D721Med (cell line): ENCODE results near the gene GPR17.

Source experiments
- DNase-seq: peaks from one replicate; pipeline ENCODE4 v3.0.0; 2011; ENCODE audit warnings: low spot score; ENCODE audit not compliant: insufficient read length
- FAIRE-seq: peaks from 2 replicates; lab custom pipeline; 2011; peaks lifted over from hg19 to GRCh38; lab: Jason Lieb, UNC
- CTCF ChIP-seq: IDR thresholded peaks from 2 replicates; pipeline ENCODE4 v1.5.1; 2012; ENCODE audit warnings: mild to moderate bottlenecking, control low read depth; ENCODE audit not compliant: insufficient read depth; ENCODE audit errors: missing control alignments

GPR17 gene

GRCh38 chr2:127645395-127646291, at the start of gene GPR17:
Gene GPR17, plus strand, starts transcription at chr2:127646153. Its CDS starts 4,583 bp downstream, at chr2:127650736.
- FAIRE-seq = no peak
- TF ChIP-seq CTCF = no peak
- DNase-seq = no peak

GRCh38 chr2:127596311-127597045, 49.5 kb upstream of the GPR17 start:
- no peak for DNase-seq
- no peak for TF ChIP-seq CTCF
- no peak for FAIRE-seq

- no peak for FAIRE-seq
- TF ChIP-seq CTCF = no peak
These were observed 48.6 kb upstream of the GPR17 start for GRCh38 chr2:127597046-127597983.

GRCh38 chr2:127597984-127598380, 48.0 kb upstream of the GPR17 start:
- FAIRE-seq = no peak
- no peak for DNase-seq

More at GRCh38 chr2:127597046-127597983, 48.6 kb upstream of the GPR17 start:
- DNase-seq = no peak

GRCh38 chr2:127598711-127599110, 47.2 kb upstream of the GPR17 start:
- FAIRE-seq (no peak), DNase-seq (no peak)
- TF ChIP-seq CTCF = no peak

More at GRCh38 chr2:127597984-127598380, 48.0 kb upstream of the GPR17 start:
- TF ChIP-seq CTCF = no peak

- no peak for FAIRE-seq
- DNase-seq = no peak
- TF ChIP-seq CTCF = no peak
These were observed 46.7 kb upstream of the GPR17 start for GRCh38 chr2:127599211-127599610.
